ENCODE measurements around the gene FAM240A.
"Not testable (repeated sequence)": the region's sequence is repeated elsewhere in the genome, so short reads cannot be mapped to it uniquely, and the experiment has no call there.

Gene FAM240A

GRCh38 chr3:46587268-46587667 lies 25.1 kb upstream of the FAM240A start:
- DNase-seq, result not testable (repeated sequence)

GRCh38 chr3:46593274-46593862 lies 19.0 kb upstream of the FAM240A start:
- no peak for DNase-seq

GRCh38 chr3:46593979-46594378 lies 18.3 kb upstream of the FAM240A start:
- DNase-seq, result no peak

GRCh38 chr3:46594723-46595122 lies 17.6 kb upstream of the FAM240A start:
- DNase-seq, result no peak

- no peak for DNase-seq
Observed at GRCh38 chr3:46595819-46596314, 16.5 kb upstream of the FAM240A start.

GRCh38 chr3:46599590-46599989 lies 12.7 kb upstream of the FAM240A start:
- DNase-seq, result no peak

- DNase-seq, result no peak
Observed at GRCh38 chr3:46603446-46604046, 8.8 kb upstream of the FAM240A start.

DNA sequence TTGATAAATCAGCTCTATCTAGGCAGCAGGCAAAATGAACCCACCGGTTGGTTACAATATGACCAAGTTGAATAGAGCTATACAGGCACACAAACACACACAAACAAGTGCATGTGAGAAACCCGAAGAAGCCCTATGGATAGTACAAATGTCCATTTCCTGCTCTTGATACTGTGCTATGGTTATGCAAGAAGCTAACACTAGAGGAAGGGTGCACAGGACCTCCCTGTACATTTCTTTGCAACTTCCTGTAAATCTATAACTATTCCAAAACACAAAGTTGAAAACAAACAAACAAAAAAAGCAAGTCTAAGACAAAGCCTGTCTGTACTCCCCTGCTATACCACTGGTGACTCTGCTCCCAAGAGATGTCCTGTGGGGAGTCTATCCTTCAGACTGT lies 8.2 kb upstream of the FAM240A start:
- no peak for DNase-seq

GRCh38 chr3:46607603-46608028 lies 4.7 kb upstream of the FAM240A start:
- DNase-seq, result no peak

DNA sequence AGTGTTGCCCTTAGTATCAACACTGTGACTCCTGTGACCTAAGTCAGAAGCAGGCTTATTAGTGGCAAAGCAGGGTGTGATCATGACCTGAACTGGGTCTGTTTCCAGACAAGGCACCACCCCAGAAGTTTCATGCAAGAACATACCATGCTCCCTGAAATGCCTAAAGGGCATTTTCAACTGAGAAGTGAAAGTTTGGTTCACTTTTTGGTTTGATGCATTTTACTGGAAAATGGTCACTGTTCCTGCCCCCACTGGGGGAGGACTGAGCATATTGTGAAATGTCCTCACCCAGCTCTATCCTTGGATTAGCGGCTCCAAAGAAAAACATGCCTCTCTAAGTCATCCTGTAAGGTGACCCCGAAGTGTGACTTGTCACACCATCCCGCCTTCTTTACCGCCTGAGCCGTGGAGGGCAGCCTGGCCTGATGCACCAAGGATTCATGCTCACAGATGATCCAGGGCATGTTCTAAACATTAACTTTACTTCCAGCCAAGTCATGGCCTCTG lies 3.1 kb upstream of the FAM240A start:
- DNase-seq, result no peak

GRCh38 chr3:46609944-46610722 lies 2.2 kb upstream of the FAM240A start:
- DNase-seq, result no peak

DNA sequence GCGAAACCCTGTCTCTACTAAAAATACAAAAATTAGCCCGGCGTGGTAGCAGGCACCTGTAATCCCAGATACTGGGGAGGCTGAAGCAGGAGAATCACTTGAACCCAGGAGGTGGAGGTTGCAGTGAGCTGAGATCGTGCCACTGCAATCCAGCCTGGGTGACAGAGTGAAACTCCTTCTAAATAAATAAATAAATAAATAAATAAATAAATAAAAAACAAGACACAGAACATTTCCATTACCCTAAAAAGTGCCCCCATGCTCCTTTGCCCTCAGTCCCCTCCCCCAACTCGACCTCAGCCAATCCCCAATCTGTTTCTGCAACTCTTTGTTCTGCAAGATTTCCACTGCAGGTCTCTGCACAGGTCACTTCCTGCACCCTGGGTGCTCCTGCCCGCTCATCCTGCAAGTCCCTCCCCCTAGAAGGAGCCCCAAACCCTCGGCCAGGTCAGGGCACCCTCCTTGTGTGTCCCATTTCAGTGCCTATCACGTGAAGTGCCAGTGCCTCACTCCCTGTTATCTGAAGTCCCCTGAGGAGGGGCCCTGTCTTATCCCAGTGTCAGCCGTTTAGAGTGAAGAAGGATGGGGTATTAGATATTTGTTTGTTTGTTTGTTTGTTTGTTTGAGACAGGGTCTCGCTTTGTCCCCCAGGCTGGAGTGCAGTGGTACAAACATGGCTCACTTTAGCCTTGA lies 1.1 kb downstream of the FAM240A start:
- DNase-seq, result no peak

DNA sequence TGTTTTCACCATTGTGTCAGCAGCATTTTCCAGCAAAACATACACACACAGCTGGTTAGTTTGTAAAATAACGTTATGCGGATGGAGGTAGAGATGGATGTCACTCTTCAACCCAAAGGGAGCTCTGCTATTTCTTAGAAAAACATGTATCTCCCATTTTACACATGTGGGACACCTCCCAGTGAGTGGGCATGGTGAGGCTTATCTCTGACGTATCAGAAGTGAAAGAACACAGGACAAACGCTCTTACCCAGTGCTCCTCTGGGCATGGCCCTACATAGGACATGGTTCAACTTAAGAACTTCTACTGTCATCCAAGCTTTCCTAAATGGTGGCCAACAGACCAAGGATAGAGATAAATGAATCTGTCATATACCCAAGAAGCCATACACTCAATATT lies 2.1 kb downstream of the FAM240A start:
- no peak for DNase-seq

- no peak for DNase-seq
Observed at GRCh38 chr3:46615050-46615775, 2.9 kb downstream of the FAM240A start.

GRCh38 chr3:46615976-46616375 lies 3.7 kb downstream of the FAM240A start:
- no peak for DNase-seq

GRCh38 chr3:46617941-46618340 lies 5.6 kb downstream of the FAM240A start:
- no peak for DNase-seq

- no peak for DNase-seq
Observed at GRCh38 chr3:46619845-46620778, 7.8 kb downstream of the FAM240A start.

GRCh38 chr3:46624533-46624932 lies 12.2 kb downstream of the FAM240A start:
- no peak for DNase-seq

- no peak for DNase-seq
Observed at GRCh38 chr3:46624975-46625490, 12.7 kb downstream of the FAM240A start.

GRCh38 chr3:46626039-46626438 lies 13.7 kb downstream of the FAM240A start:
- no peak for DNase-seq

DNA sequence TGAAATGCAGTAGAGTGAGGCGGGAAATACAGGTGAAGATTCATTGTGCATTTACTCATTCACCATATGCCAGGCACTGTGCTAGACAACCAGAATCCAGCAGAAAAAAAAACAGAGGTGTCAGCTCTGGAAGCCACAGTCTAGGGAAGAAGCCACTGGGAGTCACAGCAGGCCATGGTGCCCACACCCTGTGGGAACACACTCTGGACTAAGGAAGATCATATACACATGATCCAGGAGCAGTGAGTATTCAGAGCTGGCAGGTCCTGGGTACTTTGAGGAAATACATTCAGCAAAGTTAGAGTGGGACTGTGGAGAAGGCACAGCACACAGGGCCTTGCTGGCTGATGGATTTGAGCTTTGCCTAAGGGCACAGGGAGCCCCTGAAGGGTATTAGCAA lies 14.8 kb downstream of the FAM240A start:
- no peak for DNase-seq

Measured in NCI-H1417 treated with DMSO at 0.1 percent for 48 hours (cell line).